GM23338 (cell line): ENCODE results near the gene HLA-F. TPM values are rescaled to one million over a fixed set of nuclear protein-coding genes. Genes with fewer than 3 reads are reported as not detected.

Experiments
- ATAC-seq: fragments of 200-7000 bp; cut with Tn5 transposase; 3 replicates; pipeline ENCODE4 v1.9.1; 2020
- DNase-seq: peaks from one replicate; pipeline ENCODE4 v3.0.0-alpha.2; 2015; ENCODE audit warnings: low spot score
- H2AFZ ChIP-seq: fragments of 200-600 bp; sonication (generic); 2 replicates; pipeline ENCODE4 v1.8.0; 2016; ENCODE audit warnings: antibody characterized with exemption, mild to moderate bottlenecking, moderate library complexity
- H3F3A ChIP-seq: fragments of 200-600 bp; sonication (generic); replicated peaks from 2 replicates; pipeline ENCODE4 v1.8.0; 2017; ENCODE audit warnings: antibody characterized with exemption, mixed run types, low read depth
- H3K27ac ChIP-seq: fragments of 200-600 bp; sonication (generic); 2 replicates; pipeline ENCODE4 v1.6.1; 2016; ENCODE audit warnings: low read depth
- H3K27me3 ChIP-seq: fragments of 200-600 bp; sonication (generic); 2 replicates; pipeline ENCODE4 v1.8.0; 2016; ENCODE audit warnings: mild to moderate bottlenecking, mixed run types, moderate library complexity; ENCODE audit not compliant: insufficient read depth
- H3K36me3 ChIP-seq: fragments of 200-600 bp; sonication (generic); 2 replicates; pipeline ENCODE4 v1.8.0; 2016; ENCODE audit warnings: mild to moderate bottlenecking; ENCODE audit not compliant: insufficient read depth
- H3K4me1 ChIP-seq: fragments of 200-600 bp; sonication (generic); 2 replicates; pipeline ENCODE4 v1.8.0; 2016; ENCODE audit warnings: mild to moderate bottlenecking, moderate library complexity; ENCODE audit not compliant: insufficient read depth
- H3K4me2 ChIP-seq: fragments of 200-600 bp; sonication (generic); 2 replicates; pipeline ENCODE4 v1.7.1; 2017; ENCODE audit warnings: mixed run types
- H3K4me3 ChIP-seq: fragments of 200-600 bp; sonication (generic); 2 replicates; pipeline ENCODE4 v1.6.1; 2016; ENCODE audit warnings: mixed run types
- H3K79me2 ChIP-seq: fragments of 200-600 bp; sonication (generic); replicated peaks from 2 replicates; pipeline ENCODE4 v1.8.0; 2017; ENCODE audit warnings: mild to moderate bottlenecking; ENCODE audit not compliant: insufficient read depth
- H3K9me2 ChIP-seq: fragments of 200-600 bp; sonication (generic); 2 replicates; pipeline ENCODE4 v1.8.0; 2017; ENCODE audit not compliant: insufficient read depth
- H4K20me1 ChIP-seq: fragments of 200-600 bp; sonication (generic); replicated peaks from 2 replicates; pipeline ENCODE4 v1.8.0; 2017; ENCODE audit warnings: mild to moderate bottlenecking; ENCODE audit not compliant: insufficient read depth
- H3K27ac Mint-ChIP-seq: 2 replicates; pipeline ENCODE4 v1.8.0; 2020; ENCODE audit warnings: inconsistent platforms, mild to moderate bottlenecking, moderate library complexity, mixed read lengths
- H3K27me3 Mint-ChIP-seq: 3 replicates; pipeline ENCODE4 v1.8.0; 2022; ENCODE audit warnings: low read depth, mild to moderate bottlenecking, moderate library complexity, mixed read lengths, inconsistent platforms; ENCODE audit not compliant: insufficient read depth, poor library complexity
- H3K36me3 Mint-ChIP-seq: 3 replicates; pipeline ENCODE4 v1.8.0; 2021; ENCODE audit warnings: low read depth, mild to moderate bottlenecking, inconsistent platforms, moderate library complexity, mixed read lengths
- H3K4me1 Mint-ChIP-seq: 3 replicates; pipeline ENCODE4 v1.8.0; 2020; ENCODE audit warnings: mild to moderate bottlenecking, inconsistent platforms, mixed read lengths
- H3K4me3 Mint-ChIP-seq: 3 replicates; pipeline ENCODE4 v1.8.0; 2021; ENCODE audit warnings: moderate library complexity, mild to moderate bottlenecking, inconsistent platforms, mixed read lengths
- H3K9me3 Mint-ChIP-seq: 3 replicates; pipeline ENCODE4 v1.8.0; 2020; ENCODE audit warnings: moderate library complexity, mild to moderate bottlenecking, inconsistent platforms, mixed read lengths
- CREB1 ChIP-seq: fragments of 250-450 bp; sonication (Bioruptor Pico); IDR thresholded peaks from 2 replicates; pipeline ENCODE4 v1.5.0; 2020; ENCODE audit warnings: low read depth, mild to moderate bottlenecking, moderate library complexity
- EZH2 ChIP-seq: fragments of 200-600 bp; sonication (generic); IDR thresholded peaks from one replicate; pipeline ENCODE4 v1.8.0; 2017; ENCODE audit warnings: antibody characterized with exemption, mild to moderate bottlenecking, low read depth; ENCODE audit not compliant: unreplicated experiment
- EZH2phosphoT487 ChIP-seq: fragments of 200-600 bp; sonication (generic); IDR thresholded peaks from one replicate; pipeline ENCODE4 v1.8.1; 2018; ENCODE audit warnings: antibody characterized with exemption; ENCODE audit not compliant: unreplicated experiment
- JUNB ChIP-seq: IDR thresholded peaks from one replicate; pipeline ENCODE4 v1.6.1; 2016; ENCODE audit warnings: antibody characterized with exemption; ENCODE audit not compliant: unreplicated experiment
- NANOG ChIP-seq: IDR thresholded peaks from 2 replicates; pipeline ENCODE4 v1.6.1; 2016; ENCODE audit warnings: antibody characterized with exemption, borderline replicate concordance
- POLR2AphosphoS5 ChIP-seq: IDR thresholded peaks from 2 replicates; pipeline ENCODE4 v1.6.1; 2016; ENCODE audit warnings: antibody characterized with exemption, low read depth
- STAT1 ChIP-seq: IDR thresholded peaks from one replicate; pipeline ENCODE4 v1.6.1; 2016; ENCODE audit warnings: antibody characterized with exemption; ENCODE audit not compliant: unreplicated experiment
- ZNF114 ChIP-seq: fragments of 250-450 bp; sonication (Bioruptor Pico); IDR thresholded peaks from 2 replicates; pipeline ENCODE4 v1.5.0; 2020; ENCODE audit warnings: mild to moderate bottlenecking, moderate library complexity
- ZNF331 ChIP-seq: fragments of 250-450 bp; sonication (Bioruptor Pico); IDR thresholded peaks from 2 replicates; pipeline ENCODE4 v1.5.0; 2020; ENCODE audit warnings: low read depth, mild to moderate bottlenecking, moderate library complexity
- polyA plus RNA-seq: library from polyadenylated mRNA; unstranded; fragments of >200 nt; fragmentation: Nextera tagmentation; extraction: Ambion mirVana; gene quantifications from 2 replicates; pipeline ENCODE4 v1.2.1, GENCODE V29; 2016
- total RNA-seq: library from RNA; depleted of rRNA; stranded (reverse); fragments of >200 nt; shearing (Covaris generic); gene quantifications from 2 replicates; pipeline ENCODE4 v1.2.3, GENCODE V29; 2014
- TF ChIP-seq, protein P1 (sequence below): IDR thresholded peaks from 2 replicates; pipeline ENCODE4 v1.6.1; 2016; ENCODE audit warnings: antibody characterized with exemption
- TF ChIP-seq, protein P2 (sequence below), 2 experiments: fragments of 200-600 bp in 1 of 2; sonication (generic) in 1 of 2; conservative IDR thresholded peaks; 2 replicates each; pipeline versions ENCODE4 v1.5.1 to v1.6.1; 2016 to 2017; ENCODE audit warnings: antibody characterized with exemption in 2 of 2, low read depth in 2 of 2, mild to moderate bottlenecking in 2 of 2, moderate library complexity in 1 of 2
- TF ChIP-seq, protein P3 (sequence below): fragments of 250-450 bp; sonication (Bioruptor Pico); IDR thresholded peaks from 2 replicates; pipeline ENCODE4 v1.5.0; 2020; ENCODE audit warnings: mild to moderate bottlenecking, moderate library complexity
- TF ChIP-seq, protein P4 (sequence below): IDR thresholded peaks from one replicate; pipeline ENCODE4 v1.6.1; 2018; ENCODE audit warnings: antibody characterized with exemption; ENCODE audit not compliant: unreplicated experiment

The HLA-F gene
- total and polyA plus RNA-seq, 2 experiments from 2014 or later, result 4.4 to 10.4 TPM

DNA sequence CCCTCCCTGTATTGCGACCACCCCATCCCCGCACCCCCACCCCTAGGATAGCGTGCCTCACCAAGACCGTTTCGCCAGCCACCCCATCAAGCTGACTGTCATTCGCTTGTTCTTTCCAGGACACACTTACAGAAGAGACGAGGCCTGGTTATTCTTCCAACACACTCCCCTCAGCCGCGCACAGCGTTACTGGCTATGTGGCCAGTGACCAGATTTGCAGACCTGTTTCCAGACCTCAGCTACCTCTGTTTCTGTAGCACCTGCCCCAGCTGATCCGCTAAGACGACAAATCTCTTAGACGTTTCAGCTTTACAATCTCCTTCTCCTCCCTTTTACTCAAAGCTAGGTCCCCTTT is 26.1 kb downstream of the HLA-F start:
- H3K27me3 Mint-ChIP-seq, result peaks cover 60% of the 10 kb centered on the region
- peak overlapping the region; percentile 84; the same call in 1 of the 2 replicates for H2AFZ ChIP-seq

More for the DNA sequence above, 26.1 kb downstream of the HLA-F start:
- DNase-seq (no peak), ATAC-seq (no peak)
- H3K4me3 ChIP-seq, result peak overlapping the region; percentile 69
- peaks cover 5% of the 10 kb centered on the region; the same call in 1 of the 3 replicates for H3K9me3 Mint-ChIP-seq
- H3K36me3 ChIP-seq, result no peaks in the 10 kb centered on the region
- H4K20me1 ChIP-seq, result 0 out of 2 replicates have a peak, but pooled peaks cover 2% of the 10 kb centered on the region
- no peak overlapping the region for H3K27ac ChIP-seq
- H3K4me2 ChIP-seq, result peak overlapping the region; percentile 93
- no peak for TF ChIP-seq STAT1
- TF ChIP-seq, protein P1, sequence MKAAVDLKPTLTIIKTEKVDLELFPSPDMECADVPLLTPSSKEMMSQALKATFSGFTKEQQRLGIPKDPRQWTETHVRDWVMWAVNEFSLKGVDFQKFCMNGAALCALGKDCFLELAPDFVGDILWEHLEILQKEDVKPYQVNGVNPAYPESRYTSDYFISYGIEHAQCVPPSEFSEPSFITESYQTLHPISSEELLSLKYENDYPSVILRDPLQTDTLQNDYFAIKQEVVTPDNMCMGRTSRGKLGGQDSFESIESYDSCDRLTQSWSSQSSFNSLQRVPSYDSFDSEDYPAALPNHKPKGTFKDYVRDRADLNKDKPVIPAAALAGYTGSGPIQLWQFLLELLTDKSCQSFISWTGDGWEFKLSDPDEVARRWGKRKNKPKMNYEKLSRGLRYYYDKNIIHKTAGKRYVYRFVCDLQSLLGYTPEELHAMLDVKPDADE, result no peak
- TF ChIP-seq EZH2, result no peak
- TF ChIP-seq, protein P2, sequence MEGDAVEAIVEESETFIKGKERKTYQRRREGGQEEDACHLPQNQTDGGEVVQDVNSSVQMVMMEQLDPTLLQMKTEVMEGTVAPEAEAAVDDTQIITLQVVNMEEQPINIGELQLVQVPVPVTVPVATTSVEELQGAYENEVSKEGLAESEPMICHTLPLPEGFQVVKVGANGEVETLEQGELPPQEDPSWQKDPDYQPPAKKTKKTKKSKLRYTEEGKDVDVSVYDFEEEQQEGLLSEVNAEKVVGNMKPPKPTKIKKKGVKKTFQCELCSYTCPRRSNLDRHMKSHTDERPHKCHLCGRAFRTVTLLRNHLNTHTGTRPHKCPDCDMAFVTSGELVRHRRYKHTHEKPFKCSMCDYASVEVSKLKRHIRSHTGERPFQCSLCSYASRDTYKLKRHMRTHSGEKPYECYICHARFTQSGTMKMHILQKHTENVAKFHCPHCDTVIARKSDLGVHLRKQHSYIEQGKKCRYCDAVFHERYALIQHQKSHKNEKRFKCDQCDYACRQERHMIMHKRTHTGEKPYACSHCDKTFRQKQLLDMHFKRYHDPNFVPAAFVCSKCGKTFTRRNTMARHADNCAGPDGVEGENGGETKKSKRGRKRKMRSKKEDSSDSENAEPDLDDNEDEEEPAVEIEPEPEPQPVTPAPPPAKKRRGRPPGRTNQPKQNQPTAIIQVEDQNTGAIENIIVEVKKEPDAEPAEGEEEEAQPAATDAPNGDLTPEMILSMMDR (conservative IDR thresholded peaks at IDR 0.05; ENCODE audit: low read depth in 2 of 2), result no peak
- TF ChIP-seq, protein P3, sequence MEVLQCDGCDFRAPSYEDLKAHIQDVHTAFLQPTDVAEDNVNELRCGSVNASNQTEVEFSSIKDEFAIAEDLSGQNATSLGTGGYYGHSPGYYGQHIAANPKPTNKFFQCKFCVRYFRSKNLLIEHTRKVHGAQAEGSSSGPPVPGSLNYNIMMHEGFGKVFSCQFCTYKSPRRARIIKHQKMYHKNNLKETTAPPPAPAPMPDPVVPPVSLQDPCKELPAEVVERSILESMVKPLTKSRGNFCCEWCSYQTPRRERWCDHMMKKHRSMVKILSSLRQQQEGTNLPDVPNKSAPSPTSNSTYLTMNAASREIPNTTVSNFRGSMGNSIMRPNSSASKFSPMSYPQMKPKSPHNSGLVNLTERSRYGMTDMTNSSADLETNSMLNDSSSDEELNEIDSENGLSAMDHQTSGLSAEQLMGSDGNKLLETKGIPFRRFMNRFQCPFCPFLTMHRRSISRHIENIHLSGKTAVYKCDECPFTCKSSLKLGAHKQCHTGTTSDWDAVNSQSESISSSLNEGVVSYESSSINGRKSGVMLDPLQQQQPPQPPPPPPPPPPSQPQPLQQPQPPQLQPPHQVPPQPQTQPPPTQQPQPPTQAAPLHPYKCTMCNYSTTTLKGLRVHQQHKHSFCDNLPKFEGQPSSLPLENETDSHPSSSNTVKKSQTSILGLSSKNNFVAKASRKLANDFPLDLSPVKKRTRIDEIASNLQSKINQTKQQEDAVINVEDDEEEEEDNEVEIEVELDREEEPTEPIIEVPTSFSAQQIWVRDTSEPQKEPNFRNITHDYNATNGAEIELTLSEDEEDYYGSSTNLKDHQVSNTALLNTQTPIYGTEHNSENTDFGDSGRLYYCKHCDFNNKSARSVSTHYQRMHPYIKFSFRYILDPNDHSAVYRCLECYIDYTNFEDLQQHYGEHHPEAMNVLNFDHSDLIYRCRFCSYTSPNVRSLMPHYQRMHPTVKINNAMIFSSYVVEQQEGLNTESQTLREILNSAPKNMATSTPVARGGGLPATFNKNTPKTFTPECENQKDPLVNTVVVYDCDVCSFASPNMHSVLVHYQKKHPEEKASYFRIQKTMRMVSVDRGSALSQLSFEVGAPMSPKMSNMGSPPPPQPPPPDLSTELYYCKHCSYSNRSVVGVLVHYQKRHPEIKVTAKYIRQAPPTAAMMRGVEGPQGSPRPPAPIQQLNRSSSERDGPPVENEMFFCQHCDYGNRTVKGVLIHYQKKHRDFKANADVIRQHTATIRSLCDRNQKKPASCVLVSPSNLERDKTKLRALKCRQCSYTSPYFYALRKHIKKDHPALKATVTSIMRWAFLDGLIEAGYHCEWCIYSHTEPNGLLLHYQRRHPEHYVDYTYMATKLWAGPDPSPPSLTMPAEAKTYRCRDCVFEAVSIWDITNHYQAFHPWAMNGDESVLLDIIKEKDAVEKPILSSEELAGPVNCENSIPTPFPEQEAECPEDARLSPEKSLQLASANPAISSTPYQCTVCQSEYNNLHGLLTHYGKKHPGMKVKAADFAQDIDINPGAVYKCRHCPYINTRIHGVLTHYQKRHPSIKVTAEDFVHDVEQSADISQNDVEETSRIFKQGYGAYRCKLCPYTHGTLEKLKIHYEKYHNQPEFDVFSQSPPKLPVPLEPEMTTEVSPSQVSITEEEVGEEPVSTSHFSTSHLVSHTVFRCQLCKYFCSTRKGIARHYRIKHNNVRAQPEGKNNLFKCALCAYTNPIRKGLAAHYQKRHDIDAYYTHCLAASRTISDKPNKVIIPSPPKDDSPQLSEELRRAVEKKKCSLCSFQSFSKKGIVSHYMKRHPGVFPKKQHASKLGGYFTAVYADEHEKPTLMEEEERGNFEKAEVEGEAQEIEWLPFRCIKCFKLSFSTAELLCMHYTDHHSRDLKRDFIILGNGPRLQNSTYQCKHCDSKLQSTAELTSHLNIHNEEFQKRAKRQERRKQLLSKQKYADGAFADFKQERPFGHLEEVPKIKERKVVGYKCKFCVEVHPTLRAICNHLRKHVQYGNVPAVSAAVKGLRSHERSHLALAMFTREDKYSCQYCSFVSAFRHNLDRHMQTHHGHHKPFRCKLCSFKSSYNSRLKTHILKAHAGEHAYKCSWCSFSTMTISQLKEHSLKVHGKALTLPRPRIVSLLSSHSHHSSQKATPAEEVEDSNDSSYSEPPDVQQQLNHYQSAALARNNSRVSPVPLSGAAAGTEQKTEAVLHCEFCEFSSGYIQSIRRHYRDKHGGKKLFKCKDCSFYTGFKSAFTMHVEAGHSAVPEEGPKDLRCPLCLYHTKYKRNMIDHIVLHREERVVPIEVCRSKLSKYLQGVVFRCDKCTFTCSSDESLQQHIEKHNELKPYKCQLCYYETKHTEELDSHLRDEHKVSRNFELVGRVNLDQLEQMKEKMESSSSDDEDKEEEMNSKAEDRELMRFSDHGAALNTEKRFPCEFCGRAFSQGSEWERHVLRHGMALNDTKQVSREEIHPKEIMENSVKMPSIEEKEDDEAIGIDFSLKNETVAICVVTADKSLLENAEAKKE (CRISPR knock-in tag), result no peak
- TF ChIP-seq ZNF331 (CRISPR knock-in tag), result no peak
- no peak for TF ChIP-seq NANOG
- no peak for TF ChIP-seq ZNF114 (CRISPR knock-in tag)
- no peak for TF ChIP-seq EZH2phosphoT487
- TF ChIP-seq JUNB, result no peak
- TF ChIP-seq, protein P4, sequence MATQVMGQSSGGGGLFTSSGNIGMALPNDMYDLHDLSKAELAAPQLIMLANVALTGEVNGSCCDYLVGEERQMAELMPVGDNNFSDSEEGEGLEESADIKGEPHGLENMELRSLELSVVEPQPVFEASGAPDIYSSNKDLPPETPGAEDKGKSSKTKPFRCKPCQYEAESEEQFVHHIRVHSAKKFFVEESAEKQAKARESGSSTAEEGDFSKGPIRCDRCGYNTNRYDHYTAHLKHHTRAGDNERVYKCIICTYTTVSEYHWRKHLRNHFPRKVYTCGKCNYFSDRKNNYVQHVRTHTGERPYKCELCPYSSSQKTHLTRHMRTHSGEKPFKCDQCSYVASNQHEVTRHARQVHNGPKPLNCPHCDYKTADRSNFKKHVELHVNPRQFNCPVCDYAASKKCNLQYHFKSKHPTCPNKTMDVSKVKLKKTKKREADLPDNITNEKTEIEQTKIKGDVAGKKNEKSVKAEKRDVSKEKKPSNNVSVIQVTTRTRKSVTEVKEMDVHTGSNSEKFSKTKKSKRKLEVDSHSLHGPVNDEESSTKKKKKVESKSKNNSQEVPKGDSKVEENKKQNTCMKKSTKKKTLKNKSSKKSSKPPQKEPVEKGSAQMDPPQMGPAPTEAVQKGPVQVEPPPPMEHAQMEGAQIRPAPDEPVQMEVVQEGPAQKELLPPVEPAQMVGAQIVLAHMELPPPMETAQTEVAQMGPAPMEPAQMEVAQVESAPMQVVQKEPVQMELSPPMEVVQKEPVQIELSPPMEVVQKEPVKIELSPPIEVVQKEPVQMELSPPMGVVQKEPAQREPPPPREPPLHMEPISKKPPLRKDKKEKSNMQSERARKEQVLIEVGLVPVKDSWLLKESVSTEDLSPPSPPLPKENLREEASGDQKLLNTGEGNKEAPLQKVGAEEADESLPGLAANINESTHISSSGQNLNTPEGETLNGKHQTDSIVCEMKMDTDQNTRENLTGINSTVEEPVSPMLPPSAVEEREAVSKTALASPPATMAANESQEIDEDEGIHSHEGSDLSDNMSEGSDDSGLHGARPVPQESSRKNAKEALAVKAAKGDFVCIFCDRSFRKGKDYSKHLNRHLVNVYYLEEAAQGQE, result no peak
- no peak for TF ChIP-seq POLR2AphosphoS5
- no peak for TF ChIP-seq CREB1 (CRISPR knock-in tag)
- 0 out of 2 replicates have a peak, but pooled peaks cover 4% of the 10 kb centered on the region for H3K9me2 ChIP-seq
- H3K79me2 ChIP-seq, result no peaks in the 10 kb centered on the region
- peak overlapping the region; percentile 92 for H3K4me3 Mint-ChIP-seq
- H3K27me3 ChIP-seq, result peaks cover 64% of the 10 kb centered on the region
- H3K4me1 Mint-ChIP-seq, result peaks cover 16% of the 10 kb centered on the region
- peaks cover 21% of the 10 kb centered on the region for H3K4me1 ChIP-seq
- H3K27ac Mint-ChIP-seq, result no peak overlapping the region
- peaks cover 8% of the 10 kb centered on the region for H3F3A ChIP-seq
- H3K36me3 Mint-ChIP-seq, result peaks cover 9% of the 10 kb centered on the region; the same call in 2 of the 3 replicates
